Duodenal mucosa (tissue), 2 donors: ENCODE results near the gene PARP14.

ENCODE experiments used
- H3K27ac ChIP-seq: one replicate; pipeline ENCODE4 v1.7.0; 2013; ENCODE audit warnings: low read depth, low read length
- H3K27me3 ChIP-seq, 2 donors: one replicate each; pipeline ENCODE4 v1.7.0; 2013; ENCODE audit warnings: low read length in 2 of 2, control low read depth in 1 of 2; ENCODE audit not compliant: insufficient read depth in 2 of 2, control insufficient read depth in 1 of 2
- H3K36me3 ChIP-seq, 2 donors: one replicate each; pipeline ENCODE4 v1.7.0; 2013; ENCODE audit warnings: low read length in 2 of 2, control low read depth in 1 of 2; ENCODE audit not compliant: insufficient read depth in 2 of 2, control insufficient read depth in 1 of 2
- H3K4me1 ChIP-seq, 2 donors: one replicate each; pipeline ENCODE4 v1.7.0; 2013; ENCODE audit warnings: low read length in 2 of 2, control low read depth in 1 of 2; ENCODE audit not compliant: insufficient read depth in 2 of 2, control insufficient read depth in 1 of 2
- H3K4me3 ChIP-seq, 2 donors: one replicate each; pipeline ENCODE4 v1.7.0; 2013; ENCODE audit warnings: low read length in 2 of 2, low read depth in 1 of 2
- H3K9ac ChIP-seq, 2 donors: one replicate each; pipeline ENCODE4 v1.7.0; 2013; ENCODE audit warnings: low read length in 2 of 2, low read depth in 1 of 2
- H3K9me3 ChIP-seq, 2 donors: one replicate each; pipeline ENCODE4 v1.7.0; 2013; ENCODE audit warnings: low read length in 2 of 2, control low read depth in 1 of 2; ENCODE audit not compliant: control insufficient read depth in 1 of 2

Gene PARP14

GRCh38 chr3:122766430-122766829 is 85.8 kb downstream of the PARP14 start:
- H3K27ac ChIP-seq = no peak overlapping the region
- no peaks in the 10 kb centered on the region for H3K36me3 ChIP-seq
- no peak overlapping the region for H3K9ac ChIP-seq
- no peaks in the 10 kb centered on the region for H3K4me1 ChIP-seq
- H3K9me3 ChIP-seq = no peaks in the 10 kb centered on the region
- no peak overlapping the region for H3K4me3 ChIP-seq
- no peaks in the 10 kb centered on the region for H3K27me3 ChIP-seq

DNA sequence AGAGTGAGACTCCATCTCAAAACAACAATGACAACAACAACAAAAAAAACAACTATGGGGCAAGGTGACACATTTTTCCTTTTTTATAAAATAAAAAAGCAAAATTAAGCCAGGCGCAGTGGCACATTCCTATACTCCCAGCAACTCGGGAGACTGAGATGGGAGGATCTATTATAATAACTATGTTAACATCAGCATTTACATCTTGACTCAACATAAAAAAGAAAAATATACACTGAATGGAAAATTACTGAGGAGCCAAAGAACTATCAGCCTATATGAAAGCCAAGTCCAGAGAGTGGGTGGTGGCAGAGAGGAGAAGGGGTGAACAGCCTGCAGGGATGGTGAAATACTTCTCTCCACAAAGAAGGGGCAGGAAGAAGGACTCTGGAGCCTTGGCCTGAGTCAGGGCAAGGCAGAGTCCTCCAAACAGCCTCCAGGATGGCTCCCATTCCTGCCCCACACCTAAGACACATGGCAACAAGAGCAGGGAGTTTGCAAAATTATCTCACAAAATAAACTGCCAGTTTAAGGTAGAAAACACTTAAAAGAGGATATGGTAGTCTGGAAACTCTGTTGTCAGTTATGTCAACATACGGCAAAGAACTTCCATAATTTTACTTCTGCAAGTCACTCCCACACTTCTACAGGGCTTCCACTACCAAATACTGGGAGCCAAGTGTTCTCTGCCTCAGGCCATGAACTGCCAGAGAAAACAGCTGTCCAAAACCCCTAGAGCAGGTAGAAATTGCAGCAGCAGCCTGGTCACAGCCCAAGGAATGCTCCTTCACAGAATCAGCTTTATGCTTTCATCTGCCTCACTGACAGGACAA is 87.1 kb downstream of the PARP14 start:
- Histone ChIP-seq H3K9ac (no peak overlapping the region), H3K27me3 (no peaks in the 10 kb centered on the region), H3K9me3 (no peaks in the 10 kb centered on the region), H3K27ac (no peak overlapping the region), H3K4me1 (no peaks in the 10 kb centered on the region), H3K36me3 (no peaks in the 10 kb centered on the region), H3K4me3 (no peak overlapping the region)

- Histone ChIP-seq H3K9ac (no peak overlapping the region), H3K9me3 (no peaks in the 10 kb centered on the region), H3K27me3 (no peaks in the 10 kb centered on the region), H3K36me3 (peaks cover 0 to 2% of the 10 kb centered on the region in 2 donors), H3K4me3 (no peak overlapping the region), H3K27ac (no peak overlapping the region), H3K4me1 (peaks cover 0 to 7% of the 10 kb centered on the region in 2 donors)
Observed at GRCh38 chr3:122770521-122771202, 90.0 kb downstream of the PARP14 start.

GRCh38 chr3:122772827-122773226 is 92.2 kb downstream of the PARP14 start:
- Histone ChIP-seq H3K9me3 (no peaks in the 10 kb centered on the region), H3K4me1 (peaks cover 0 to 7% of the 10 kb centered on the region in 2 donors), H3K4me3 (no peak overlapping the region), H3K27ac (no peak overlapping the region), H3K9ac (no peak overlapping the region), H3K36me3 (peaks cover 0 to 3% of the 10 kb centered on the region in 2 donors), H3K27me3 (no peaks in the 10 kb centered on the region)

DNA sequence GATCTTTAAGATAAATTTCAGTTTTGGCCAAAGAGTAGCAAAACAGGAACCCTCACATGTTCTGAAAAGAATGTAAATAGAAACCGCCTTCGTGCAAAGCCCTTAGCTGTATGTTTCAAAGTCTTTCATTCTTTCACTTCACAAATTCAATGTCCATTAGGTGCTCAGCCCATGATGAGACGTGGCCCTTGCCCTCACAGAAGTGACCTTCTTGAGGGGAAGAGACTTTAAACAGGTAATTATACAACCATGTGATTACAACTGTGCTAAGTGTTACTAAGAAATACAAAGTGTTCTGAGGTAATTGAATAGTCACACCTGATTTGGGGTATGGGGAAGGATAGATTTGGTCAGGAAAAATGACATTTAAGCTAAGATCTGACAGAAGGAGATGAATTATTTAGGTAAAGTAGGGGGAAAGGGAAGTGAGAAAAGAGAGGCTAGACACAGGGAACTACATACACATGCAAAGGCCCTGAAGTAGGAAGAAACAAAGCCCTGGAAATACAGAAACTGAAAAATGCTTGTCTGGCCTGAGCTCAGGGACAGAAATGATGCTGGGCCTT is 93.4 kb downstream of the PARP14 start:
- H3K9ac ChIP-seq = no peak overlapping the region
- H3K4me3 ChIP-seq = no peak overlapping the region
- no peaks in the 10 kb centered on the region for H3K27me3 ChIP-seq
- H3K4me1 ChIP-seq = peaks cover 0 to 7% of the 10 kb centered on the region in 2 donors
- H3K9me3 ChIP-seq = no peaks in the 10 kb centered on the region
- peaks cover 0 to 3% of the 10 kb centered on the region in 2 donors for H3K36me3 ChIP-seq
- no peak overlapping the region for H3K27ac ChIP-seq

DNA sequence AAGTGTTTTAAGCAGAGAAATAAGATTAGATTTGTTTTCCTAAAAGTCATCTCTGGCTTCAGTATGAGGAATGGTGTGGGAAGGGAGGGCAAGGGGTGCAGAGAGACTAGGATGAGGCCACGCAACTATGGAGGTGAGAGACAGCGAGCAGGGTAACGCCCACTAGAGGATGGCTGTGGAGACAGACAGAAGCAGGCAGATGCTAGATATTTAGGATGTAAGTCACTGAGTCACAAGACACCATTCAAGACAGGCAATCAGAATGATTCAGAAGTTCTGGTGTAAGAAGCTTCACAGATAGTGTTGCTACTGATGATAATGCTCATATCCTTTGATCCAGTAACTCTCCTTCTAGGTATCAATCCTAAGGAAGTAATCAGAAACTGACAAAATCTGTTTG is 93.9 kb downstream of the PARP14 start:
- no peaks in the 10 kb centered on the region for H3K9me3 ChIP-seq
- H3K9ac ChIP-seq = no peak overlapping the region
- H3K27me3 ChIP-seq = no peaks in the 10 kb centered on the region
- H3K27ac ChIP-seq = no peak overlapping the region
- no peak overlapping the region for H3K4me3 ChIP-seq
- peaks cover 0 to 3% of the 10 kb centered on the region in 2 donors for H3K36me3 ChIP-seq
- H3K4me1 ChIP-seq = peaks cover 0 to 7% of the 10 kb centered on the region in 2 donors

GRCh38 chr3:122776675-122777468 is 96.2 kb downstream of the PARP14 start:
- no peak overlapping the region for H3K27ac ChIP-seq
- H3K4me1 ChIP-seq = peaks cover 0 to 7% of the 10 kb centered on the region in 2 donors
- H3K27me3 ChIP-seq = no peaks in the 10 kb centered on the region
- H3K36me3 ChIP-seq = peaks cover 0 to 3% of the 10 kb centered on the region in 2 donors
- H3K9ac ChIP-seq = no peak overlapping the region
- no peak overlapping the region for H3K4me3 ChIP-seq
- no peaks in the 10 kb centered on the region for H3K9me3 ChIP-seq

- Histone ChIP-seq H3K27me3 (no peaks in the 10 kb centered on the region), H3K9ac (no peak overlapping the region), H3K4me1 (peaks cover 0 to 7% of the 10 kb centered on the region in 2 donors), H3K4me3 (no peak overlapping the region), H3K27ac (no peak overlapping the region), H3K9me3 (no peaks in the 10 kb centered on the region), H3K36me3 (peaks cover 0 to 3% of the 10 kb centered on the region in 2 donors)
Observed at GRCh38 chr3:122777563-122777962, 96.9 kb downstream of the PARP14 start.
